Bronchial epithelial cell (primary cell): Measurements from ENCODE around the gene THNSL1. TPM values are rescaled to one million over a fixed set of nuclear protein-coding genes. Genes with fewer than 3 reads are reported as not detected.

Experiments used
- DNase-seq: peaks from one replicate; pipeline ENCODE4 v3.0.0-alpha.2; 2010; ENCODE audit warnings: low read depth
- FAIRE-seq: peaks from 2 replicates; lab custom pipeline; 2011; peaks lifted over from hg19 to GRCh38; lab: Jason Lieb, UNC
- H3K27me3 ChIP-seq: 2 replicates; pipeline ENCODE4 v1.5.1; 2011; ENCODE audit warnings: low read length; ENCODE audit not compliant: control insufficient read depth, insufficient read depth
- H3K36me3 ChIP-seq: 2 replicates; pipeline ENCODE4 v1.5.1; 2011; ENCODE audit warnings: low read length; ENCODE audit not compliant: control insufficient read depth, insufficient read depth
- H3K4me3 ChIP-seq: 2 replicates; pipeline ENCODE4 v1.5.1; 2011; ENCODE audit warnings: mild to moderate bottlenecking, low read depth, low read length, control low read depth
- CTCF ChIP-seq: IDR thresholded peaks from 2 replicates; pipeline ENCODE4 v1.5.1; 2011; ENCODE audit warnings: mild to moderate bottlenecking, moderate library complexity, low read length, control low read depth, inconsistent platforms; ENCODE audit not compliant: insufficient read depth, severe bottlenecking
- total RNA-seq: library from RNA; depleted of rRNA; stranded (reverse); fragments of >200 nt; gene quantifications from 2 replicates; pipeline ENCODE4 v1.2.1, GENCODE V29; 2014

The THNSL1 gene
- total RNA-seq, 1 donor from 2014 or later, result 5.0 TPM

- no peak for TF ChIP-seq CTCF
- H3K27me3 ChIP-seq, result no peaks in the 10 kb centered on the region
- H3K36me3 ChIP-seq, result no peaks in the 10 kb centered on the region
- DNase-seq, result no peak
- FAIRE-seq, result no peak
- H3K4me3 ChIP-seq, result no peak overlapping the region
Observed at GRCh38 chr10:25050402-25050801, 34.0 kb downstream of the THNSL1 start.

GRCh38 chr10:25052012-25052411 is 35.6 kb downstream of the THNSL1 start:
- Histone ChIP-seq H3K4me3 (no peak overlapping the region), H3K36me3 (no peaks in the 10 kb centered on the region), H3K27me3 (no peaks in the 10 kb centered on the region)
- no peak for TF ChIP-seq CTCF
- FAIRE-seq (no peak), DNase-seq (no peak)

- Histone ChIP-seq H3K4me3 (no peak overlapping the region), H3K36me3 (no peaks in the 10 kb centered on the region), H3K27me3 (no peaks in the 10 kb centered on the region)
- FAIRE-seq (no peak), DNase-seq (no peak)
- TF ChIP-seq CTCF, result no peak
Observed at GRCh38 chr10:25056726-25057125, 40.3 kb downstream of the THNSL1 start.

- no peak for FAIRE-seq
- no peak overlapping the region for H3K4me3 ChIP-seq
- TF ChIP-seq CTCF, result no peak
- no peaks in the 10 kb centered on the region for H3K27me3 ChIP-seq
- no peak for DNase-seq
- H3K36me3 ChIP-seq, result no peaks in the 10 kb centered on the region
Observed at GRCh38 chr10:25057886-25058285, 41.5 kb downstream of the THNSL1 start.

- peak; percentile 97 for DNase-seq
- H3K36me3 ChIP-seq, result no peaks in the 10 kb centered on the region
- no peaks in the 10 kb centered on the region for H3K27me3 ChIP-seq
- H3K4me3 ChIP-seq, result no peak overlapping the region
- TF ChIP-seq CTCF, result no peak
- peak; percentile 83 for FAIRE-seq
Observed at GRCh38 chr10:25059990-25060389, 43.6 kb downstream of the THNSL1 start.

- Histone ChIP-seq H3K36me3 (no peaks in the 10 kb centered on the region), H3K4me3 (no peak overlapping the region), H3K27me3 (no peaks in the 10 kb centered on the region)
- FAIRE-seq (no peak), DNase-seq (no peak)
- no peak for TF ChIP-seq CTCF
Observed at GRCh38 chr10:25061125-25061524, 44.7 kb downstream of the THNSL1 start.
